ENCODE measurements around the gene AIF1.

AIF1 gene

DNA sequence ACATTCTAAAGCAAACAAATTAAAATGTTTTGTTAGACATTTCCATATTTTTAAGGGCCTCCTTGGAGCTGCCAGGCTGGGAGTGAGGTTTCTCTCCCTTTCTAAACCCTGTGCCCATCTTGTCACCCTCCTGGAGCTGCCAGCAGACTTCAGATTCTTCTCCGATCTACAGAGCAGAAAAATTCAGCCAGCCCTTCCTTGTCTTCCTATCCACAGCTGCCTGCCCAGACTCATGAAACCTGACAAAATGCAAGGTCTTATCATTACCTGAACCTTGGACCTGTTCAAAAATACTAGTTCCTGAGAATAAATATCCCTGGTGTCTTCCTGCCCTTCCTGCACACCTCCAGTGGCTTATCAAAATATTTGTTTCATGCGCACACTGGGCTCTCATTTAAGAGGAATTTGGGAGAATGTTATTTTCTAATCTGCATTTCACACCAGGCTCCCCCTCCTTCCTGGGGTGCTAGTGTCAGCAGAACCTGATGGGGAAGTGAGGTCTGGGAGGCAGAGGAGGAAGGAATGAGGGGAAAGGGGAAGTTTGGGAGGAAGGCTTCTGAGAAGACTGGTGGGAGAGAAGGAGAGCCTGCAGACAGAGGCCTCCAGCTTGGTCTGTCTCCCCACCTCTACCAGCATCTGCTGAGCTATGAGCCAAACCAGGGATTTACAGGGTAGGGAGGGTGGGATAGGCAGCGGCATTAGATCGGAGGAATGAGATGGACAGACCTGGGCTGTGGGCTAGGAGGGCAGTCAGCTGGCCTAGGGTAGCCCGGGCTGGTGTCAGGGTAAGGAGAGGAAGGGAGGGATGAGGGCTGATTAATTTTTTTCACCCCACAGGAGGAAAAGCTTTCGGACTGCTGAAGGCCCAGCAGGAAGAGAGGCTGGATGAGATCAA lies at the start of gene AIF1:
Gene AIF1, plus strand, starts transcription at position 551 of the 895 bp plus-strand sequence. Its CDS starts 96 bp downstream, at position 647.
- no peak for DNase-seq (ENCODE audit: low read depth in 2 of 2)

DNA sequence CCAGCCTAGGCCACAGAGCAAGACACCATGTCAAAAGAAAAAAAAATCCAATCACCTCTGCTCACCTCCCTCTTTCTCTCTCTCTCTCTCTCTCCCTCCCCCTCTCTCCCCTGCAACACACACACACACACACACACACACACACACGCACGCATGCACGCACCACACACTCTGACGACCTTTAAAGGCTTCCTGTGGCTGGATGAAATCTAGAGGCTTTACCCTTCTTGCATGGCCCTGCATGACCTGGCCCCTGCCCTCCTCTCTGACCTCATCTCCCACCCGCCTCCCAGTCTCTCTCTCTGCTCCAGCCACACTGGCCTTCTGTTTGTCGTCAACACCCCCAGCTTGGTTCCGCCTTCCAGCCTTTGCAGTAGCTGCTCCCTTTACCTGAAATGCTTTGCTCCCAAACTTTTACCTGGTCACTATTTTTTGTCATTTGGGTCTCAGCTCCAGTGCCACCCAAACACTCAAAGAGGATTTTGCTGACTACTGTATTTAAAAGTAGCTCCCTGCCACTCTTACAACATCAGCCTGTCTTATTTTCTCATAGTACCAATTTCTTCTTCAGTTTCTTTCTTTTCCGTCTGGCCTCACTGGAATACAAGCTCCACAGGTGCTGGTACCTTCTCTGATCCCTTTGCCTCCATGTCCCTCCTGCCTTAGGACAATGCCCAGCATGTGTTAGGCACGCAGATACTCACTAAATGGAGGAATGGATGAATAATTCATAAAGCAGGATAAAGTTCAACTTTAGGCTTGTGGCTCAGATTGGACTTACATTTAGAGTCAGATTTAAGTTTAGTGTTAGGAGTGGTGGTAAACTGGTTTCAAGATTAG lies 47.3 kb upstream of the AIF1 start:
- no peak for DNase-seq (ENCODE audit: low read depth in 2 of 2)

DNA sequence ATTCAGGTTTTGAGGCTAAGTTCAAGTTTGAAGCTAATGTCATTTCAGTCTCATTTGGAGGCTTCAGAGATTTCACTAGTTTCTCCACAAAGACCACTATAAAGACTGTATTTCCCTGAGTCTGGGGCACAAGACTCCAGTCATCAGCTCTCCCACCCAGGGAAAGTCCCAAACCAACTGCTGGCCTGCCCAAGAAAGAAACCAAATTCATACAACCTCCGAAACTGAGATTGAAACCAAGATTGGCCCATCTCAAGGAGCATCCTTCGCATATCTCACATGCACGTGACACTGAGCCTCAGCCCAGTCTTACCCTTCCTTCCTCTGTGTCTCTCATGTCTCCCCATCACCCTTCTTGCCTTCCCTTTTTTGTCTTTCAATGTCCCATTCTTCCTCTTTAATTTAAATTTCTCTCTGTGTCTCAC lies 46.5 kb upstream of the AIF1 start:
- no peak for DNase-seq (ENCODE audit: low read depth in 2 of 2)

DNA sequence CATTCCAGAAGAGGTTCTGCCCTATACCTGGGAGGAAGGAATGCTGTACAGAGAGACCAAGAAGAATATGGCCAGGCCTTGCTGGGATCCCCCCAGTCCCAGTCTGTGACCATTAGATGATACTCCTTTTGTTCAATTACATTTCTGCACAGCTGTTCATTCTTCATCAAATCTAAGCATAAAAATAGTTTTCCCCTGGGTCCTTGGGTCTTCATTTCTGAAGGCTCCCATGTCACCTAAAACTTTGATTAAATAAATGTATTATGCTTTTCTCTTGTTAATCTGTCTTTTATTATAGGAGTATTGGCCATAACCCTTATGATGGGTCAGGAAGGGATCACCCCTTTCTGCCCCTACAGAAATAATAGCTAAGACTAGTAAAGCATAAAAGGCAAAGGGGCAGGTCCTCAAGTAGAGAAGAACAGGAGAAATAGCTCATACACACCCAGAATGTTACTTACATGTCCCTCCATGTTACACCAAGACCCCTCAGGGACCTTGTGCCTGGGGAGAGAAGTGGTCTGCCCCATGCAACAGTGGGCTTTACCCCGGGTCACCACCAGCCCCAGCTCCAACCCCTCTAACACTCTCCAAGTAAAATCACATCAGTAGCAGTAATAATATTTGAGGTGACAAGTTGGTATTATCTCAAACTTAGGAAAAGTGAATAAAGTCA lies 45.0 kb upstream of the AIF1 start:
- DNase-seq (ENCODE audit: low read depth in 2 of 2): no peak

DNA sequence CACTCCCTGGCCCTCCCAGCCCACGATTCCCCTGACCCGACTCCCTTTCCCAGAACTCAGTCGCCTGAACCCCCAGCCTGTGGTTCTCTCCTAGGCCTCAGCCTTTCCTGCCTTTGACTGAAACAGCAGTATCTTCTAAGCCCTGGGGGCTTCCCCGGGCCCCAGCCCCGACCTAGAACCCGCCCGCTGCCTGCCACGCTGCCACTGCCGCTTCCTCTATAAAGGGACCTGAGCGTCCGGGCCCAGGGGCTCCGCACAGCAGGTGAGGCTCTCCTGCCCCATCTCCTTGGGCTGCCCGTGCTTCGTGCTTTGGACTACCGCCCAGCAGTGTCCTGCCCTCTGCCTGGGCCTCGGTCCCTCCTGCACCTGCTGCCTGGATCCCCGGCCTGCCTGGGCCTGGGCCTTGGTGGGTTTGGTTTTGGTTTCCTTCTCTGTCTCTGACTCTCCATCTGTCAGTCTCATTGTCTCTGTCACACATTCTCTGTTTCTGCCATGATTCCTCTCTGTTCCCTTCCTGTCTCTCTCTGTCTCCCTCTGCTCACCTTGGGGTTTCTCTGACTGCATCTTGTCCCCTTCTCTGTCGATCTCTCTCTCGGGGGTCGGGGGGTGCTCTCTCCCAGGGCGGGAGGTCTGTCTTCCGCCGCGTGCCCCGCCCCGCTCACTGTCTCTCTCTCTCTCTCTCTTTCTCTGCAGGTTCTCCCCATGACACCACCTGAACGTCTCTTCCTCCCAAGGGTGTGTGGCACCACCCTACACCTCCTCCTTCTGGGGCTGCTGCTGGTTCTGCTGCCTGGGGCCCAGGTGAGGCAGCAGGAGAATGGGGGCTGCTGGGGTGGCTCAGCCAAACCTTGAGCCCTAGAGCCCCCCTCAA lies 42.8 kb upstream of the AIF1 start, which contains the start of gene LTA:
Gene LTA, plus strand, starts transcription at position 249 of the 871 bp plus-strand sequence. Its CDS starts 454 bp downstream, at position 703.
- no peak for DNase-seq (ENCODE audit: low read depth in 2 of 2)

DNA sequence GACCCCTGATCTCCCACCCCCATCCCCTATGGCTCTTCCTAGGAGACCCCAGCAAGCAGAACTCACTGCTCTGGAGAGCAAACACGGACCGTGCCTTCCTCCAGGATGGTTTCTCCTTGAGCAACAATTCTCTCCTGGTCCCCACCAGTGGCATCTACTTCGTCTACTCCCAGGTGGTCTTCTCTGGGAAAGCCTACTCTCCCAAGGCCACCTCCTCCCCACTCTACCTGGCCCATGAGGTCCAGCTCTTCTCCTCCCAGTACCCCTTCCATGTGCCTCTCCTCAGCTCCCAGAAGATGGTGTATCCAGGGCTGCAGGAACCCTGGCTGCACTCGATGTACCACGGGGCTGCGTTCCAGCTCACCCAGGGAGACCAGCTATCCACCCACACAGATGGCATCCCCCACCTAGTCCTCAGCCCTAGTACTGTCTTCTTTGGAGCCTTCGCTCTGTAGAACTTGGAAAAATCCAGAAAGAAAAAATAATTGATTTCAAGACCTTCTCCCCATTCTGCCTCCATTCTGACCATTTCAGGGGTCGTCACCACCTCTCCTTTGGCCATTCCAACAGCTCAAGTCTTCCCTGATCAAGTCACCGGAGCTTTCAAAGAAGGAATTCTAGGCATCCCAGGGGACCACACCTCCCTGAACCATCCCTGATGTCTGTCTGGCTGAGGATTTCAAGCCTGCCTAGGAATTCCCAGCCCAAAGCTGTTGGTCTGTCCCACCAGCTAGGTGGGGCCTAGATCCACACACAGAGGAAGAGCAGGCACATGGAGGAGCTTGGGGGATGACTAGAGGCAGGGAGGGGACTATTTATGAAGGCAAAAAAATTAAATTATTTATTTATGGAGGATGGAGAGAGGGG lies 41.6 kb upstream of the AIF1 start:
- no peak for DNase-seq (ENCODE audit: low read depth in 2 of 2)

DNA sequence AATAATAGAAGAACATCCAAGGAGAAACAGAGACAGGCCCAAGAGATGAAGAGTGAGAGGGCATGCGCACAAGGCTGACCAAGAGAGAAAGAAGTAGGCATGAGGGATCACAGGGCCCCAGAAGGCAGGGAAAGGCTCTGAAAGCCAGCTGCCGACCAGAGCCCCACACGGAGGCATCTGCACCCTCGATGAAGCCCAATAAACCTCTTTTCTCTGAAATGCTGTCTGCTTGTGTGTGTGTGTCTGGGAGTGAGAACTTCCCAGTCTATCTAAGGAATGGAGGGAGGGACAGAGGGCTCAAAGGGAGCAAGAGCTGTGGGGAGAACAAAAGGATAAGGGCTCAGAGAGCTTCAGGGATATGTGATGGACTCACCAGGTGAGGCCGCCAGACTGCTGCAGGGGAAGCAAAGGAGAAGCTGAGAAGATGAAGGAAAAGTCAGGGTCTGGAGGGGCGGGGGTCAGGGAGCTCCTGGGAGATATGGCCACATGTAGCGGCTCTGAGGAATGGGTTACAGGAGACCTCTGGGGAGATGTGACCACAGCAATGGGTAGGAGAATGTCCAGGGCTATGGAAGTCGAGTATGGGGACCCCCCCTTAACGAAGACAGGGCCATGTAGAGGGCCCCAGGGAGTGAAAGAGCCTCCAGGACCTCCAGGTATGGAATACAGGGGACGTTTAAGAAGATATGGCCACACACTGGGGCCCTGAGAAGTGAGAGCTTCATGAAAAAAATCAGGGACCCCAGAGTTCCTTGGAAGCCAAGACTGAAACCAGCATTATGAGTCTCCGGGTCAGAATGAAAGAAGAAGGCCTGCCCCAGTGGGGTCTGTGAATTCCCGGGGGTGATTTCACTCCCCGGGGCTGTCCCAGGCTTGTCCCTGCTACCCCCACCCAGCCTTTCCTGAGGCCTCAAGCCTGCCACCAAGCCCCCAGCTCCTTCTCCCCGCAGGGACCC lies 40.6 kb upstream of the AIF1 start:
- no peak for DNase-seq (ENCODE audit: low read depth in 2 of 2)

DNA sequence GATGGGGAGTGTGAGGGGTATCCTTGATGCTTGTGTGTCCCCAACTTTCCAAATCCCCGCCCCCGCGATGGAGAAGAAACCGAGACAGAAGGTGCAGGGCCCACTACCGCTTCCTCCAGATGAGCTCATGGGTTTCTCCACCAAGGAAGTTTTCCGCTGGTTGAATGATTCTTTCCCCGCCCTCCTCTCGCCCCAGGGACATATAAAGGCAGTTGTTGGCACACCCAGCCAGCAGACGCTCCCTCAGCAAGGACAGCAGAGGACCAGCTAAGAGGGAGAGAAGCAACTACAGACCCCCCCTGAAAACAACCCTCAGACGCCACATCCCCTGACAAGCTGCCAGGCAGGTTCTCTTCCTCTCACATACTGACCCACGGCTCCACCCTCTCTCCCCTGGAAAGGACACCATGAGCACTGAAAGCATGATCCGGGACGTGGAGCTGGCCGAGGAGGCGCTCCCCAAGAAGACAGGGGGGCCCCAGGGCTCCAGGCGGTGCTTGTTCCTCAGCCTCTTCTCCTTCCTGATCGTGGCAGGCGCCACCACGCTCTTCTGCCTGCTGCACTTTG lies 39.6 kb upstream of the AIF1 start, which contains the start of gene TNF:
Gene TNF, plus strand, starts transcription at position 231 of the 567 bp plus-strand sequence. Its CDS starts 177 bp downstream, at position 408.
- DNase-seq (ENCODE audit: low read depth in 2 of 2): no peak

DNA sequence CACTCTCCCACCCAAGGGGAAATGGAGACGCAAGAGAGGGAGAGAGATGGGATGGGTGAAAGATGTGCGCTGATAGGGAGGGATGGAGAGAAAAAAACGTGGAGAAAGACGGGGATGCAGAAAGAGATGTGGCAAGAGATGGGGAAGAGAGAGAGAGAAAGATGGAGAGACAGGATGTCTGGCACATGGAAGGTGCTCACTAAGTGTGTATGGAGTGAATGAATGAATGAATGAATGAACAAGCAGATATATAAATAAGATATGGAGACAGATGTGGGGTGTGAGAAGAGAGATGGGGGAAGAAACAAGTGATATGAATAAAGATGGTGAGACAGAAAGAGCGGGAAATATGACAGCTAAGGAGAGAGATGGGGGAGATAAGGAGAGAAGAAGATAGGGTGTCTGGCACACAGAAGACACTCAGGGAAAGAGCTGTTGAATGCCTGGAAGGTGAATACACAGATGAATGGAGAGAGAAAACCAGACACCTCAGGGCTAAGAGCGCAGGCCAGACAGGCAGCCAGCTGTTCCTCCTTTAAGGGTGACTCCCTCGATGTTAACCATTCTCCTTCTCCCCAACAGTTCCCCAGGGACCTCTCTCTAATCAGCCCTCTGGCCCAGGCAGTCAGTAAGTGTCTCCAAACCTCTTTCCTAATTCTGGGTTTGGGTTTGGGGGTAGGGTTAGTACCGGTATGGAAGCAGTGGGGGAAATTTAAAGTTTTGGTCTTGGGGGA lies 38.9 kb upstream of the AIF1 start:
- no peak for DNase-seq (ENCODE audit: low read depth in 2 of 2)

DNA sequence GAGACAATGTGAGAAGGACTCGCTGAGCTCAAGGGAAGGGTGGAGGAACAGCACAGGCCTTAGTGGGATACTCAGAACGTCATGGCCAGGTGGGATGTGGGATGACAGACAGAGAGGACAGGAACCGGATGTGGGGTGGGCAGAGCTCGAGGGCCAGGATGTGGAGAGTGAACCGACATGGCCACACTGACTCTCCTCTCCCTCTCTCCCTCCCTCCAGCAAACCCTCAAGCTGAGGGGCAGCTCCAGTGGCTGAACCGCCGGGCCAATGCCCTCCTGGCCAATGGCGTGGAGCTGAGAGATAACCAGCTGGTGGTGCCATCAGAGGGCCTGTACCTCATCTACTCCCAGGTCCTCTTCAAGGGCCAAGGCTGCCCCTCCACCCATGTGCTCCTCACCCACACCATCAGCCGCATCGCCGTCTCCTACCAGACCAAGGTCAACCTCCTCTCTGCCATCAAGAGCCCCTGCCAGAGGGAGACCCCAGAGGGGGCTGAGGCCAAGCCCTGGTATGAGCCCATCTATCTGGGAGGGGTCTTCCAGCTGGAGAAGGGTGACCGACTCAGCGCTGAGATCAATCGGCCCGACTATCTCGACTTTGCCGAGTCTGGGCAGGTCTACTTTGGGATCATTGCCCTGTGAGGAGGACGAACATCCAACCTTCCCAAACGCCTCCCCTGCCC lies 38.0 kb upstream of the AIF1 start:
- DNase-seq (ENCODE audit: low read depth in 2 of 2): no peak

DNA sequence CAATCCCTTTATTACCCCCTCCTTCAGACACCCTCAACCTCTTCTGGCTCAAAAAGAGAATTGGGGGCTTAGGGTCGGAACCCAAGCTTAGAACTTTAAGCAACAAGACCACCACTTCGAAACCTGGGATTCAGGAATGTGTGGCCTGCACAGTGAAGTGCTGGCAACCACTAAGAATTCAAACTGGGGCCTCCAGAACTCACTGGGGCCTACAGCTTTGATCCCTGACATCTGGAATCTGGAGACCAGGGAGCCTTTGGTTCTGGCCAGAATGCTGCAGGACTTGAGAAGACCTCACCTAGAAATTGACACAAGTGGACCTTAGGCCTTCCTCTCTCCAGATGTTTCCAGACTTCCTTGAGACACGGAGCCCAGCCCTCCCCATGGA lies 37.5 kb upstream of the AIF1 start:
- DNase-seq (ENCODE audit: low read depth in 2 of 2): no peak

DNA sequence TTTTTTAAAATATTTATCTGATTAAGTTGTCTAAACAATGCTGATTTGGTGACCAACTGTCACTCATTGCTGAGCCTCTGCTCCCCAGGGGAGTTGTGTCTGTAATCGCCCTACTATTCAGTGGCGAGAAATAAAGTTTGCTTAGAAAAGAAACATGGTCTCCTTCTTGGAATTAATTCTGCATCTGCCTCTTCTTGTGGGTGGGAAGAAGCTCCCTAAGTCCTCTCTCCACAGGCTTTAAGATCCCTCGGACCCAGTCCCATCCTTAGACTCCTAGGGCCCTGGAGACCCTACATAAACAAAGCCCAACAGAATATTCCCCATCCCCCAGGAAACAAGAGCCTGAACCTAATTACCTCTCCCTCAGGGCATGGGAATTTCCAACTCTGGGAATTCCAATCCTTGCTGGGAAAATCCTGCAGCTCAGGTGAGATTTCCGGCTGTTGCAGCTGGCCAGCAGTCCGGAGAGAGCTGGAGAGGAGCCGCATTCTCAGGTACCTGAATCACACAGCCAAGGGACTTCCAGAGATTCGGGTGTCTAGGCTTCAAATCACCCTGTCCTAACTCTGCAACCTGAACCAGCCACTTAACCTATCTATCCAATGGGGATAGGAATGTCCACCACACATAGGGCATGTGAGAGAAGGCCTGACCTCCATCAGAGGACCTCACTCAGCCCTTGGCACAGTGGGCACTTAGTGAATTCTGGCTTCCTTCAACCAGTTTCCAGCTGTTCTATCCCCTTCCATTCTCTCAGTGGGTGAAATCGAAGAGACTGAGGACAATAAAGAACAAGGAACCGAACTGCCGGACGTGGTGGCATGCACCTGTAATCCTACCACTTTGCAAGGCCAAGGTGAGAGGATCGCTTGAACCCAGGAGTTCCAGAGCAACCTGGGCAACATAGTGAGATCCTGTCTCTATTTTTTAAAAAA lies 36.6 kb upstream of the AIF1 start:
- DNase-seq (ENCODE audit: low read depth in 2 of 2): no peak

DNA sequence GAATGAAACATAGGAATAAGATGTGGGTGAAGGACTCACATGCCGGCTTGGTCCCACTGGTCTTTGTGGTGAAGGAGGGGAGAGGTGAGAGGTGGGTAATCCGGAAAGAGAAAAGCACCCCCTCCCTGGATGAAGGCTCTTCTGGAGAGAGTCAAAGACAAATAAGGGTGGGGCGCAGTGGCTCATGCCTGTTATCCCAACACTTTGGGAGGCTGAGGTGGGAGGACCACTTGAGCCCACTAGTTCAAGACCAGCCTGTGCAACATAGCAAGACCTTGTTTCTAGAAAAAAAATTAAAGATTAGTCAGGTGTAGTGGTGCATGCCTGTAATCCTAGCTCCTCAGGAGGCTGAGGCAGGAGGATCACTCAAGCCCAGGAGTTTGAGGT lies 35.9 kb upstream of the AIF1 start:
- DNase-seq (ENCODE audit: low read depth in 2 of 2): no peak

DNA sequence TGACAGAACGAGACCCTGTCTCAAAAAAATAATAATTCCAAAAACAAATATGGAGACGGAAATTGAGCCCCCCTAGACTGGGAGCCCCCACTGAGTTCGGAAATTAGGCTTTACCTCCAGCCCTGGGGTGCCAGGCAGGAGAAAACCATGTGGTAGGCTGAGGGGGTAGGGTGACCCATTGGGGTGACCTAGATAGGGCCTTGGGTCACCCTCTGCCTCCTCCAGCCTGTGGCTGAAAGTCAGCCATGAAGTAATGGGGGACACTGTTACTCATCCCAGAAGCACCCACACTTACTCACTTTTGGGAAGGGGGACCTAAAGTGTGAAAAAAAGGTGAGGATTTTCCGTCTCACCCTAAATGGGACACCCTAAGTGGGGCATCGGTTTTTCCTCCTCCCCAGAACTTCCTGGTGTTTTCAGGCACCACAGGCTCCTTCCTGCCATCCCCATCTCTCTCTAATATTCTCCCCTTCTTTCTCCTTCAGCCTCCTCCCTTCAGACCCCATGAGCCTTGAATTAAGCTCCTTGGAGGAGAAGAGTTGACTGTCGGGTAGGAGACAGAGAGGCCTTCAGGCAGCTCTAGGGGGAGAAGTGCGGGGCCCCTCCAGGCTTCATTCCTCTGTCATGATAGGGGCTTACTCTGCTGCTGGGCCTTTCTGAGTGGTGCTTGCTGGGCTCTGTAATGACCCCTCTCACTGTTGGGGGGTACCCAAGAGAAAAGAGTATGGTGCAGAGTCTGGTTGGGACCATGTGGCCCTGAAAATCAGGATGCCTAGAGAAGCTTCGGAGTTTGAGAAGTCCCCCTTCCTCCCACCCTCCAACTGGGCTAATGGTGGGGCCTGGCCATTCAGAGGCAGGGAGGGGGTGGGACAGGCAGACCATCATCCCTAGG lies 35.2 kb upstream of the AIF1 start:
- no peak for DNase-seq (ENCODE audit: low read depth in 2 of 2)

DNA sequence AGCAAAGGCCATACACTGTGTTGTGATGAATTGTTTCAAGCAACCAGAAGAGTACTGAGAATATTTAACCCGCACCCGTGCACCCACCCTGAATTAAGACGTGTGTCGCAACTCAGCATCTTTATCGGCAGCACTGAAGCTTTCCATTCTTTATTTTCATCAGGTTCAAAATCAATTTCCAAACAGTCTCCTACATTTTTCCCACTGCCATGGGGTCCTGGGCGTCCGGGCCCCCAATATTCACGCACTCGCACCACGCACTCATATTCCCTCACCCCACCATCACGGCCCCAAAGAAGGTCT lies 34.6 kb upstream of the AIF1 start:
- no peak for DNase-seq (ENCODE audit: low read depth in 2 of 2)
